Activated CD8-positive, alpha-beta memory T cell treated with anti-CD3 and anti-CD28 coated beads, Interleukin-2, amount 50 U/mL, for 1 hour (primary cell): ENCODE results near the gene RPS6KA1.
"Not testable (repeated sequence)": the region's sequence is repeated elsewhere in the genome, so short reads cannot be mapped to it uniquely, and the experiment has no call there.

Experiments used
- DNase-seq: peaks from one replicate; pipeline ENCODE4 v3.0.0-alpha.2; 2020; ENCODE audit errors: extremely low read depth

RPS6KA1 gene

DNA sequence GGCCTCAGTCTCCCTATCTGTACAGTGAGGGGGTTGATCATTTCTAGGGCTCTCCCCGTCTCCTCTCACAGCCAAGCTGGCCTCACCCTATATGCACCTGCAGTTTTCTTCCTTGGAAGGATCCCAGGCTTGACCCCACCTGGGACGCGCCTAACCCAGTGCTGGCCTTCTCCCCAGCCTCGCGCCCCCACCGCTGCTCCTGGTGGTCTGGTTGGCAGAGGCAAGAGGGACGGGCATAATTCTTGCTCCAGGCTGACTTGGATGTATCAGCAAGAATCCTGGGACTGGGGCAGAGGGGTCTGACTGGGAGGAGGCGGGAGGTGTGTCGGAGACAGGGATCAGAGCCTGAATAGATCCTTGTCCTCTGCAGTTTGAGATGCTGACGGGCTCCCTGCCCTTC, 25.2 kb downstream of the RPS6KA1 start:
- no peak for DNase-seq

DNA sequence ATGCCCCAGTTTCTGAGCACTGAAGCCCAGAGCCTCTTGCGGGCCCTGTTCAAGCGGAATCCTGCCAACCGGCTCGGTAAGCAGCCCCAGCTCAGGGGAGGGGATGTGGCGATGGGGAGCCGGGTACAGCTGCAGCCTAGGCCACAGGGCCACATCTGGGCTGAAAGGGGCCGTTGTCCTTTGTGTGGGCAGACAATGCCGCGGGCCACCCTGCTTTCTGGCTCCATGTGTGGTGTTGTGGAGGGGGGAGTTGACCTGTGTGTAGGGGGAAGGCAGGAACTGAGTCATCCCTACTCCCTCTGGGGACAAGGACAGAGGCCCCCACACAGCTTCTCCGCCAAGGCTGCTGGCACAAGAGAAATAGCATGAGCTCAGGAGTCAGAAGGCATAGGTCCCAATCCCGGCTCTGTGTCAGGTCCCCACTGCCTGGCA, 26.0 kb downstream of the RPS6KA1 start:
- DNase-seq: no peak

DNA sequence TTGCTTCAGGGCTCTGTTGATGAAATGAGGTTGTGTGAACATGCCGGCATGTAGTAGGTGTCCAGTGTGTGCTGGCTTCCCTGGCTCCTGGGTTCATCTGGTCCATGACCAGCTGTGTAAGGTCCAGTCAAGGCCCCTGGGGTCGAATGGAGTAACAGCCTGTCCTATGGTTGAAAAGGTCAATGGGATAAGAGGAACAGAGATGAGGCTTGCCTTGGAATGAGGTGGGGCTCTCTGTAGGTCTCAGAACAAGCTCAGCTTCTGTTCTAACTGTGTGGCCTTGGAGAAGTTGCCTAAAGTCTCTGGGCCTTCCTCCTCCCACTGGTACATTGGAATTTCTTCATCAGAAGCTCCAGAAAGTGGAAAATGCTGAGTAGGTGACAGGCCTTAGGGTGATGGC, 26.6 kb downstream of the RPS6KA1 start:
- DNase-seq: no peak

DNA sequence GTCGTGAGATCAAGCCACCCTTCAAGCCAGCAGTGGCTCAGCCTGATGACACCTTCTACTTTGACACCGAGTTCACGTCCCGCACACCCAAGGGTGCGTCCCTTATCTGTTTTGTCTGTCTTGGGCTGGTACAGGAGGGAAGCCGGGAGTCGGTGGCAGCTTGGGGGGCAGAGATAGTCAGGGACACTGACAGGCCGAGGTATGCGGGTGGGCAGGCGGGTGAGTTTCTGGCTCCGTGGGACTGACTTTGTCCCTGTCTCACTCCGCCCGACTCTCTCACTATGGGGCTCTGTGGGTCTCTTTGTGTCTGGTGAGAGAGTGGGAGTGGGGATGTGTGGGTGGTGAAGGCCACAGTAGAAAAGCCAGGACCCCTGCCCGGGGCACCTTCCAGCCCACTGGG, 27.4 kb downstream of the RPS6KA1 start:
- DNase-seq: no peak

DNA sequence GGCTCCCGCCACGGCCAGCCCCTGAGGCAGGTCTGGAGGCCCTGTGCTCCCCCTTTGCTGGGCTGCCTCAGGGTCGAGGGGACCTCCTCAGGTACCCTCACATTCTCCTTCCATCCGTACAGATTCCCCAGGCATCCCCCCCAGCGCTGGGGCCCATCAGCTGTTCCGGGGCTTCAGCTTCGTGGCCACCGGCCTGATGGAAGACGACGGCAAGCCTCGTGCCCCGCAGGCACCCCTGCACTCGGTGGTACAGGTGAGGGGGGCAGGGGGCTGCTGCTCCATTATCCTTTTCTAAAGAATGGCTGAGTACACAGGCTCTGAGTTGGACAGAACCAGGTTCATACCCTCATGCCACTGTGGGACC, 29.1 kb downstream of the RPS6KA1 start:
- no peak for DNase-seq

DNA sequence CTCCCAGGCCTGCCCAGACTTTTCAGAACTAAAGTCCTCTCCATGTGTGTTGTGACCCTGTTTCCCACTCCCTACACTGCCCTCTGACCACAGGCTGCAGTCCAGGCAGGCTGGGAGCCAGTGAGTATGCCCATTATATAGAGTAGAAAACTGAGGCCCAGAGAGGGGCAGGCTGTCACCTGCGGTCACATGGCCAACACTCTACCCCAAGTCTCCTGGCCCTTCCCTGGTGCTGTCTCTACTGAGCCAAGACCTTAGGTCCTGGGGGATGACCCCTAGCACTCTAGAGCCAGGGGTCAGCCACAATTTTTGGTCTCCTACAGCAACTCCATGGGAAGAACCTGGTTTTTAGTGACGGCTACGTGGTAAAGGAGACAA, 30.8 kb downstream of the RPS6KA1 start:
- DNase-seq: no peak

DNA sequence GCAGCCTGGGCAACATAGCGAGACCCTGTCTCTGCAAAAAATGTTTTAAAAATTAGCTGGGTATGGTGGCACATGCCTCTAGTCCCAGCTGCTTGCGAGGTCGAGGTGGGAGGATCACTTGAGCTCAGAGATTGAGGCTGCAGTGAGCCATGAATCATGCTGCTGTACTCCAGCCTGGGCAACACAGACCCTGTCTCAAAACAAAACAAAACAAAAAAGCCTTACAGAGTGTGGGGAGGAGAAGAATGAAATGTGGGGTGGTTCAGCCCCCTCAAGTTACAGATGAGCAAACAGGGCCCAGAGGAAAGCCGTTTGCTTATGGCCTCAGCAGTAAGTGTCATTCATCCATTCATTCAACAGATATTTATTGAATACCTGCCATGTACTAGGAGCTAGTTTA, 40.7 kb downstream of the RPS6KA1 start:
- no peak for DNase-seq

DNA sequence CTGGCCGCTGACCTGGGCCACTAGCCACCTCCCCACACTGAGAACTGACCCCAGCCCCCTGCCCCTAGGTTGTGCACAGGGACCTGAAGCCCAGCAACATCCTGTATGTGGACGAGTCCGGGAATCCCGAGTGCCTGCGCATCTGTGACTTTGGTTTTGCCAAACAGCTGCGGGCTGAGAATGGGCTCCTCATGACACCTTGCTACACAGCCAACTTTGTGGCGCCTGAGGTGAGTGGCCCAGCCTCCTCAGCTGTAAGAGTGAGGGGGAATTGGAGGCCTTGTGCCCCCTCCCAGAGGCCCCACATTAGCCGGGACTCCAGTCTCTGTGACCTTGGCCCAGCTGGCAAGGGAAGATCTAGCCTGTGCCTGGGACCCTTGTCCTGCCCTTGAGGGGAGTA, 41.8 kb downstream of the RPS6KA1 start:
- no peak for DNase-seq

DNA sequence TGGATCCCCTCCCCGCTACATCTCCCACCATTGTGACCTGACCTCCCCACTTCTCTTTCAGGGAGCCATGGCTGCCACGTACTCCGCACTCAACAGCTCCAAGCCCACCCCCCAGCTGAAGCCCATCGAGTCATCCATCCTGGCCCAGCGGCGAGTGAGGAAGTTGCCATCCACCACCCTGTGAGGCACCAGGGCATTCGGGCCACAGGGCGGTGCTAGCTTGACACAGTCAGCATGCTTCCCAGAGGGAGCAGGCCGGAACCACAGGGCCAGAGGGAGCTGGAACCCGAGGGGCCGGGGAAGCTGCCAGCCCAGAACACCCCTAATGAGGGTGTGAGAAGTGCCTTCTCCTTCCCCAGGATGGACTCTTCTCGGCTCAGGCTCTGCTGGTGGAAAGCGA, 44.5 kb downstream of the RPS6KA1 start:
- DNase-seq: no peak

DNA sequence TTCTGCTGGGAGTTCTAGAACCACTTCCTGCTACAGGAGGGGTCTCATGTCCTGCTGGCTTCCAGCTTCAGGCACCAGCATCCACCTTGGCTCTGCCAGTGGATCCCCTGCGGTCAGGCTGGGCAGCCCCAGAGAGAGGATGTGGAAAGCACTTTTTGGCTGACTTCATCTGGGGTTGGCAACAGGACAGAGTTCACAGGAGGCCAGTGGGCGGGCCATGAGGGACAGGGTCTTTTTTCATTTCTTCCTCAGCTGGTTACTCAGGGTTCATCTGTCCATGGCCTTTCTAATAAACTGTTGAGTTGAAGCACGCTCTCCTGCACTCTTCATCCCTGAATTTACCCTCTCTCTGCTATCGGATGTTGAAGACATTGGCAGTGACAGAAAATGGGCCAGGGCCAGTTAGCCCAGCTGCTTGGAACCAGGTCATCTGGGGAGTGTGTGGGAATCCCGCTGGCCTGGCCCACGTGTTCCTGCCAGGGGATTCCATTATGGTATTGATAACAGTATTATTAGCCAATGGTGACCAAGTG, 45.2 kb downstream of the RPS6KA1 start:
- DNase-seq: no peak

DNA sequence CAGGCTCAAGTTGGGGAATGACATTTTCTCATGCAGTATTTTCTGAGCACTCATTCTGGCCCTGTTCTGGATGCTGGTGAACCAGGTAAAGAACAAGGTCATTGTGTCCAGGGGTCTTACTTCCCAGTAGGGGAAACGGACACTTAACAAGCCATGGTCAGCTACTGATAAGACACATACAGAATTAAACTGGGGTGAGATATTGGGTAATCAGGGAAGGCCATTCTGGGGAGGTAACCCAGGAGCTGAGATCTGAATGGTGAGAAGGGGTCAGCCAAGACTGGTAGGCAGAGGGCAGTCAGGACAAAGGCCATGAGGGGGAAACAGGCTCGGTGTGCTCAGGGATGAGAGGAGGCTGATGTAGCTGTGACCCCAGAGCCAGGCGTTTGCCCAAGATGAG, 45.8 kb downstream of the RPS6KA1 start:
- DNase-seq: no peak

DNA sequence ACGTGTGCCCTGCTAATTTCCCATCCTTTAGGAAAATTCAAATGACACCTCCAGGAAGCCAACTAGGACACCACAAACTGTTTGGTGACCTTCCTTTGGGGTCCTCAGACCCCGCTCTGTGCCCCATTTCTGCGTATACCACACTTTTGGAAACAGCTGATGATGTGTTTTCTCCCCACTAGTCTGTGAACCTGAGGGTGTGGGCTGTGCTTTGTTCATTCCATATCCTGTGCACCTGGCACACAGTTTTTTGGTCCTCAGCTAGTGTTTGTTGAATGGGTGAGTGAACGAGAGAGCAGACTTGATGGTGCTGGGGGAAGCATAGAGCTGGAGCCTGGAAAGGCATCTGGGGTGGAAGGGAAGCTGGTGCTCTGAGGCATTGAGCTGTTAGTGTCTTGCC, 48.6 kb downstream of the RPS6KA1 start:
- DNase-seq: no peak

DNA sequence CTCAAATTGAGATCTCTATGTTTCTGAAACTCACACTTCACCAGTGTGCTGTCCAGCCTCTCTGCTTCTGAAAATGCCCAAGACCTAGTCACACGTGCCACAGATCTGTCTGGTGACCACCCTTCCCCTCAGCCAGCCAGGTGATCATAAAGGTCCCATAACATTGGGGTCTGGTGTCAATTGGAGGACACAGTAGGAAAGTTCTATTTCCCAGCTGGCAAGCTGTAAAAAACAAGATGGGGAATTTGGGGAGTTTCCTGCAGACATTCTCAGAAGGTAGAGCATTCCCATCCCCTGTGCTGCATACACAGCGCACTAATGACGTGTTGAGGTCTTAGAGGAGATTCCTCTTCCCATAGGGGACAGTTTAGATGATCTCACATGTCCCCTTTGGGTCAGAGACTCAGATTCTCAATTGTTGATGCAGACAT, 50.1 kb downstream of the RPS6KA1 start:
- DNase-seq: no peak

DNA sequence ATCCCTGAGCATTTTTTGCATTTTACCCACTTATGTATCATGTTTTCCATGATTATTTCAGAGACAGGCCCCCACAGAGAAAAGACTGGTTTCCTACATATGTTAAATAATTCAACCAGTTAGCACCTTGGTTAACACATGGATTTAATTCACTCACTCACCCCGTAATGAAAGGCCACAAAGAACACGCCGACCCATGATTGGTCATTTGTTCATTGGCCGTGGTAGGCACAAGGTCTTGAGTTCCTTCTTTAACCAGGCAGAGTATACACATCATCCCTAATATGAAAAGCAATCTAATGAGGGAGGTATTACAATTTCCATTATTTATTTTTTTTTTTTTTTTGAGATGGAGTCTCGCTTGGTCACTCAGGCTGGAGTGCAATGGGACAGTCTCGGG, 50.6 kb downstream of the RPS6KA1 start:
- no peak for DNase-seq

DNA sequence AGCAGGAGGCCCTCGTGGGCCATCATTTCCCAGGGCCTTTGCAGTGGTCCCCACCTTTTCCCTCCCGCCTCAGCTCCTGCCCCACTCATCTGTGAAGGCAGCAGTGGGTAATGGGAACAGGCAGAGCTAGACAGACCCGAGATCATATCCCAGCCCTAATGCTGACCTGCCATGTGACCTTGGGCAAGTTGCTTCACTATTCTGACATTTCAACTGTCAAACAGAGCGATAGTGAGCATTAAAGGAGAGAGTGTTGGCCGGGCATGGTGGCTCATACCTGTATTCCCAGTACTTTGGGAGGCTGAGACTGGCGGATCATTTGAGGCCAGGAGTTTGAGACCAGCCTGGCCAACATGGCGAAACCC, 51.7 kb downstream of the RPS6KA1 start:
- no peak for DNase-seq

DNA sequence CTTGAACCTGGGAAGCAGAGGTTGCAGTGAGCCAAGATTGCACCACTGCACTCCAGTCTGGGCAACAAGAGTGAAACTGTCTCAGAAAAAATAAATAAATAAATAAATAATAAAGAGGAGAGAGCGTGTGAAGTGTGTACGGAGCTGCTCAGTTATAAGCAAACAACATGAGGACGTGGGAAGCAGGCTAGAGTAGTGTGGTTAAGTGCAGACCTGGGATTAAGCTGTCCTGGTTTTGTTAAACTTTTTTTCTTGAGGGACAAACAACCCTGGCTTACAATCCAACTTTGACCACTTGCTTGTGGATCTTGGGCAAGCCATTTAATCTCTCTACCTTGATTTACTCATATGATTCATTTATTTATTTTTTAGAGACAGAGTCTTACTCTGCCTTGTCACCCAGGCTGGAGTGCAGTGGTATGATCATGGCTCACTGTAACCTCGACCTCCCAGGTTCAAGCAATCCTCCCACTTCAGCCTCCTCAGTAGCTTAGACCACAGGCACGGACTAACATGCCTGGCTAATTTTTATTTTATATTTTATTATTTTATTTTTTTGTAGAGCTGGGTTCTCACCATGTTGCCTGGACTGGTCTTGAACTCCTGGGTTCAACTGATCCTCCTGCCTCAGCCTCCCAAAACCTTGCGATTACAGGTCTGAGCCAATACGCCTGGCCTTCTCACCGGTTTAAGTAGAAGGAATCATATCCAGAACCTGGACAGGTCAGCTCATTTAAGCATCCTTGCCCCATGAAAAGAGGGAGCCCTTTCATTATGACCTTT, 52.7 kb downstream of the RPS6KA1 start:
- no peak for DNase-seq

DNA sequence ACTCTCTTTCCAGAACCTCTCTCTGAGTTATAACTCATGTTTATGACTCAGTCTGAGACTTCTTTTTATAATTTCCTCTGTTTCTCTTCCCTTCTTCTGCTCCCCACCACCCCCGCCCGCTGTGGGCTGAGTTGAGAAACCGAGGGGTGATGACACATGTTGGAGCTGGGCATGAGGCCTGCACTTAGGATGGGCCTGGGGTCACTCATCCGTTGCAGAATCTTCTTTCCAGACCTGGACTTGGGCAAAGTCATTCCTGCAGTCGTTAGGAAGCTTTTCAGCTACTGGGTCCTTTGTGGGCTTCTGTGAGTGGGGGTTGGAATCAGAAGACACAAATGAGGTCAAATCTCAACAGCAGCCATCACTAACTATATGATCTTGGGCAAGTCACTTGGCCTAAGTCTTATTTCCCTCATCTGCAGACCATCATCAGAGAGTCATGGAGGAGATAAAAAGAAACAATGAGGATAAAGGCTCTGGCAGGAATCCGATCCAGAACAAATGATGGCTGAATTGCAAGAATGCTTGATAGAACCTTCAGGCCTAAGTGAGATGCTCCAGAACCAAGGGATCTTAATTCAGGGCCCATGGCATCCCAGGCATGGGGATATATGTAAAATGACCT, 53.4 kb downstream of the RPS6KA1 start:
- no peak for DNase-seq

DNA sequence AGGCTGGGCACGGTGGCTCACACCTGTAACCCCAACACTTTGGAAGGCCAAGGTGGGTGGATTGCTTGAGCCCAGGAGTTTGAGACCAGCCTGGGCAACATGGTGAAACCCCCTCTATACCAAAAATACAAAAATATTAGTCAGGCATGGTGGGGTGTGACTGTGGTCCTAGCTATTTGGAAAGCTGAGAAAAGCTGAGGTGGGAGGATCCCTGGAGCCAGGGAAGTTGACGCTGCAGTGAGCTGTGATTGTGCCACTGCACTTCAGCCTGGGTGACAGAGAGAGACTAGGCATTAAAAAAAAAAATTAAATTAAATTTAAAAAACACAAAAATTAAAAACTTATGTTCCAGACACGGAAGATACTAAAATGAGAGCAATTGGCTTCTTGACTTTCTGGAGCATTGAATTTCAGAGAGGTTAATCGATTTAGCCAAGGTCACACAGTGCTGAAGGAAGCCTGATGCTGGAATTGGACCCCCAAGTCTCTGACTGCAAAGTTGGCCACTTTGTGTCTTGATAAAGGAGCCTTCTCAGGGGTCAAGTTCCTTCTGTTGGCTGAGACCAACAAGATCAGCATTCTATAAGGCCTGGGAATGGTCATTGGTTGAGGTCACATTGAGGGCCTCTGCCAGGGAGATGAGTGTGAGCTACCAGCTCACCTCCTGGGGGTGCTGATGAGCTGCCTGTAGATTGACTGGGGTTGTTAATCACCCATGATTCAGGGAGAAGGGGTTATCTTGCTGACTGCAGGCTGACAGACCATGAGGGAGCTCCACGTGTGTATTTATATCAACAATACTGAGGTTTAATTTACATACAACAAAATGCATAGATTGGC, 54.3 kb downstream of the RPS6KA1 start:
- DNase-seq: no peak

DNA sequence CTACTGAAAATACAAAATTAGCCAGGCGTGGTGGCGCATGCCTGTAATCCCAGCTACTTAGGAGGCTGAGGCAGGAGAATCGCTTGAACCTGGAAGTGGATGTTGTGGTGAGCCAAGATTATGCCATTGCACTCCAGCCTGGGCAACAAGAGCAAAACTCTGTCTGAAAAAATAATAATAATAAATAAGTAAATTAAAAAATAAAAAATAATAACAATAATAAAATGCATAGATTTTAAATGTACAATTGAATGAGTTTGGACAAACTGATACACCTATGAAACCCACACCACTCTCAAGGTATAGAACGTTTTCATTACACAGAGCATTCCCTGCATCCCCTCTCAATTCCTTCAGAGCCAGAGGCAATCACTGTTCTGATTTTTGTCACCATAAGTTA, 55.0 kb downstream of the RPS6KA1 start:
- not testable (repeated sequence) for DNase-seq

DNA sequence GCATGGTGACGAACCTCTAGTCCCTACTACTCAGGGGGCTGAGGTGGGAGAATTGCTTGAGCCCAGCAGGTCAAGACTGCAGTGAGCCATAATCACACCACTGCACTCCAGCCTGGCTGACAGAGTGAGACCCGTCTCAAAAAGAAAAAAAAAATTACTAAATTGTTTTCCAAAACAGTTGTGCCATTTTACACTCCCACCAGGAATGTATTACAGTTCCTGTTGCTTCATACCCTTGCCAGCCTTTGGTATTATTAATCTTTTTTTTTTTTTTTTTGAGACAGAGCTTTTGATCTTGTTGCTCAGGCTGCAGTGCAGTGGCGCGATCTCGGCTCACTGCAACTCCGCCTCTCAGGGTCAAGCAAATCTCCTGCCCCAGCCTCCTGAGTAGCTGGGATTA, 55.9 kb downstream of the RPS6KA1 start:
- no peak for DNase-seq

DNA sequence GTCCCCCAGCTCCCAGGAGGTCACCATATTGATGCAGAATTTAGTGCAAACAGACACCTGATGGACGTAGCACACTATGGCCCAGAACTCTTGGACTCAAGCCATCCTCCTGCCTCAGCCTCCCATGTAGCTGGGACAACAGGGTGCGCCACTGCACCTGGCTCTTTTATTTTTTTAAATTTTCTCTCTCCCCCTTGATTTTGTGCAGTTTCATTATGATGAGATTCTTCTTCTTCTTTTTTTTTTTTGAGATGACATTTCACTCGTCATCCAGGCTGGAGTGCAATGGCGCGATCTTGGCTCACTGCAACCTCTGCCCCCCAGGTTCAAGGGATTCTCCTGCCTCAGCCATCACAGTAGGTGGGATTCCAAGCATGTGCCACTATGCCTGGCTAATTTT, 63.8 kb downstream of the RPS6KA1 start:
- no peak for DNase-seq

DNA sequence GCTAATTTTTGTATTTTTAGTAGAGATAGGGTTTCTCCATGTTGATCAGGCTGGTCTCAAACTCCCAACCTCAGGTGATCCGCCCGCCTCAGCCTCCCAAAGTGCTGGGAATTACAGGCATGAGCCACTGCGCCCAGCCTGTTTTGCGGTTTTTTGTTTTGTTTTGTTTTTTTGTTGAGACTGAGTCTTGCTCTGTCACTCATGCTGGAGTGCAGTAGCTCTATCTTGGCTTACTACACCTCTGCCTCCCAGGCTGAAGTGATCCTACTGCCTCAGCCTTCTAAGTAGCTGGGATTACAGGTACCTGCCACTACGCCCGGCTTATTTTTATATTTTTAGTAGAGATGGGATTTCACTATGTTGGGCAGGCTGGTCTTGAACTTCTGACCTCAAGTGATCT, 65.0 kb downstream of the RPS6KA1 start:
- DNase-seq: not testable (repeated sequence)

DNA sequence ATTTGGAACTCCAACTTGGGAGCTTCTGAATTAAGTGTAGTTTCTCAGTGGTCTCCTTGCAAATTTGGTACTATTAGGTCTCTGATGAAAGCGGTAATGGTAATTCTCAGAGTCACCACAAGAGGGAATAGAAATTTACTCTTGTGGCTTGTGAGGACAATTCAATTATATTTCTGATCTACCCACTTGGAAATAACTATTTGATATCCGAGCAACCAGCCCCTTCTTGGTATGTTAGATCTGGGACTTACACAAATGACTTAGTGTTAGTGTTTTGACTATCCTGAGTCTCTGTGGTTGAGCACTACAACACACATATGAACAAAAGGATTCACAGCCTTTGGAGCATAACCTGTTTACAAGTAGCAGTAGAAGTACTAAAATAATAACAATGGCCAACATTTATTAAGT, 68.1 kb downstream of the RPS6KA1 start:
- no peak for DNase-seq
